ENCODE measurements around the gene TMEM209. TPM values are rescaled to one million over a fixed set of nuclear protein-coding genes. Genes with fewer than 3 reads are reported as not detected.
"Not testable (repeated sequence)": the region's sequence is repeated elsewhere in the genome, so short reads cannot be mapped to it uniquely, and the experiment has no call there.

The TMEM209 gene
- total RNA-seq, 1 donor from 2014 or later: 14.8 TPM

DNA sequence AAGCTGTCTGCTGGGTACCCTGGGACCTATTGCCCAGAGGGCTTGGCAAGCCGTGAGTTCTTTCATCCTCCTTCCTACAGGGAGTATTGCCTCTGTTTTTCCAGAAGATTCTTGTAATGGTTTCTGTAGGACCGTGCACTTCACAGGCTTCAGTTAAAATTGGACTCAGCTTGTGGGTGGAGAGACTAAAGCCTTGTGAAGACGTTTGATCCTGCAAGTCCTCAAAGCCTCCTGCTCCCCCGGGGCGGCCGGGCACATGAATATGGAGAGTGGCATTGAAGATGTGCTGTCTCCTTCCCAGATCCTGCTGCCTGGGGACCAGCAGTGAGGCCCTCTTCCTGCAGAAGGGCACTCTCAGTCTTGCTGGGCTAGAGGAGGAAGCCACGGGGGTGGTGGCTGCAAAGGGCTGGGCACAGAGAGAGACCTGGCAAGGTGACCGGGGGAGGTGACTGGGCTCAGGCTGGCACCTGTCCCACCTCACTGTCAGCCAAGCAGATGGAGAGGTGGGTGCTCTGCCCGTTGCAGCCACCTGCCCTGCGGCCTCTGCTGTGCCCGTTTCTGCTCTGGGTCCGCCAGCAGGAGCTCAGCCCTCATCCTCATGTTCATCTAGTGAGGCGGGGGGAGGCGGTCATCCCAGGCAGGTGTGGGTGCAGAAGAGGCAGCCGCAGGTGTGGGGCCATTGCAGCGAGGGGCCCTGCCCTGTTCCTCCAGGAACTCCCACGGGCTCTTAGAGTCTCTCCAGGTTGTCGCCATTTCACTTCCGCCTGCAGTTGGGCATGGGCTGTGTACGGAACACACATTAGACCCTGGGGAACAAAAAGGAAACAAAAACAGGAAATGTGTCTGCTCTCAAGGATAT, 55.7 kb downstream of the TMEM209 start:
- Mint-ChIP-seq H3K4me3 (ENCODE audit: unreplicated experiment) (no peak overlapping the region), H3K36me3 (ENCODE audit: low read depth) (no peaks in the 10 kb centered on the region), H3K9me3 (ENCODE audit: low read depth) (no peaks in the 10 kb centered on the region), H3K27me3 (ENCODE audit: low read depth) (no peaks in the 10 kb centered on the region), H3K4me1 (ENCODE audit: low read depth) (peaks cover 24% of the 10 kb centered on the region), H3K27ac (ENCODE audit: unreplicated experiment) (no peak overlapping the region)
- TF ChIP-seq, protein P1, sequence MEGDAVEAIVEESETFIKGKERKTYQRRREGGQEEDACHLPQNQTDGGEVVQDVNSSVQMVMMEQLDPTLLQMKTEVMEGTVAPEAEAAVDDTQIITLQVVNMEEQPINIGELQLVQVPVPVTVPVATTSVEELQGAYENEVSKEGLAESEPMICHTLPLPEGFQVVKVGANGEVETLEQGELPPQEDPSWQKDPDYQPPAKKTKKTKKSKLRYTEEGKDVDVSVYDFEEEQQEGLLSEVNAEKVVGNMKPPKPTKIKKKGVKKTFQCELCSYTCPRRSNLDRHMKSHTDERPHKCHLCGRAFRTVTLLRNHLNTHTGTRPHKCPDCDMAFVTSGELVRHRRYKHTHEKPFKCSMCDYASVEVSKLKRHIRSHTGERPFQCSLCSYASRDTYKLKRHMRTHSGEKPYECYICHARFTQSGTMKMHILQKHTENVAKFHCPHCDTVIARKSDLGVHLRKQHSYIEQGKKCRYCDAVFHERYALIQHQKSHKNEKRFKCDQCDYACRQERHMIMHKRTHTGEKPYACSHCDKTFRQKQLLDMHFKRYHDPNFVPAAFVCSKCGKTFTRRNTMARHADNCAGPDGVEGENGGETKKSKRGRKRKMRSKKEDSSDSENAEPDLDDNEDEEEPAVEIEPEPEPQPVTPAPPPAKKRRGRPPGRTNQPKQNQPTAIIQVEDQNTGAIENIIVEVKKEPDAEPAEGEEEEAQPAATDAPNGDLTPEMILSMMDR (IDR thresholded peaks at IDR 0.05): no peak
- DNase-seq (ENCODE audit: low spot score): no peak

GRCh38 chr7:130148561-130148960, 56.6 kb downstream of the TMEM209 start:
- DNase-seq (ENCODE audit: low spot score): no peak
- H3K9me3 Mint-ChIP-seq (ENCODE audit: low read depth): no peaks in the 10 kb centered on the region
- H3K27ac Mint-ChIP-seq (ENCODE audit: unreplicated experiment): no peak overlapping the region
- TF ChIP-seq, protein P1 (IDR thresholded peaks at IDR 0.05): no peak
- H3K4me3 Mint-ChIP-seq (ENCODE audit: unreplicated experiment): no peak overlapping the region
- no peaks in the 10 kb centered on the region for H3K27me3 Mint-ChIP-seq (ENCODE audit: low read depth)
- no peaks in the 10 kb centered on the region for H3K36me3 Mint-ChIP-seq (ENCODE audit: low read depth)
- H3K4me1 Mint-ChIP-seq (ENCODE audit: low read depth): peaks cover 30% of the 10 kb centered on the region

DNA sequence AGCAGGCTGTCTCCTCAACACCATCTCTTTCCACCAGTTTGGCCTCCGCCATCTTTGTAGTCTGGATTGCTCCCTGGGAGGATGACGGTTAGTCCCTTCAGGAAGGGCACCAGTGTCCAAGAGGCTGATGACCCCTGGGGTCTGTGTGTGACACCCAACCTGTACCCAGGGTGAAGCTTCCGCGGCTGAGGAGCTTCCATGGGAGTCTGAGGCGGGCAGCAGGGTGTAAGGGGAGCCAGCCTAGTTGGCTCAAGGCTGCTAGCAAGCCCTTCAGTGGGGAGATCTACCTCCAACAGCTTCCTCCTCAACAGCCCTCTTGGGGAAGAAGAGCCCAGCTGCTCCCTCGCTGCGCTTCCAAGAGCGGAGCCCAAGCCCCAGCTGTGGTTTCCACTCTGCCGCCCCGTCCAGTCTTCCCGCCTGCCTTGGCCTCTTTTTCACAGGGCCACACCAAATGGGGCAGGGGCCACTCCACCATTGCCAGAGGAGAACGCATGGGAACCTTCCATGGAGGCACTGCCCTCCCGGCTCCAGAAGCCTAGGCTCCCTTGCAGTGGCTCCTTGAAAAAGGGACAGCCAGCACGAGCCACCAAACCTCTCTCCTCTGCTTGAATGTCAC, 57.4 kb downstream of the TMEM209 start:
- Mint-ChIP-seq H3K36me3 (ENCODE audit: low read depth) (no peaks in the 10 kb centered on the region), H3K9me3 (ENCODE audit: low read depth) (no peaks in the 10 kb centered on the region), H3K4me1 (ENCODE audit: low read depth) (peaks cover 33% of the 10 kb centered on the region), H3K27ac (ENCODE audit: unreplicated experiment) (no peak overlapping the region), H3K27me3 (ENCODE audit: low read depth) (no peaks in the 10 kb centered on the region), H3K4me3 (ENCODE audit: unreplicated experiment) (no peak overlapping the region)
- TF ChIP-seq, protein P1 (IDR thresholded peaks at IDR 0.05): no peak
- DNase-seq (ENCODE audit: low spot score): no peak

GRCh38 chr7:130146693-130147405, 58.4 kb downstream of the TMEM209 start:
- Mint-ChIP-seq H3K4me1 (ENCODE audit: low read depth) (peaks cover 33% of the 10 kb centered on the region), H3K9me3 (ENCODE audit: low read depth) (no peaks in the 10 kb centered on the region), H3K27ac (ENCODE audit: unreplicated experiment) (no peak overlapping the region), H3K27me3 (ENCODE audit: low read depth) (no peaks in the 10 kb centered on the region), H3K4me3 (ENCODE audit: unreplicated experiment) (no peak overlapping the region), H3K36me3 (ENCODE audit: low read depth) (no peaks in the 10 kb centered on the region)
- TF ChIP-seq, protein P1 (IDR thresholded peaks at IDR 0.05): no peak
- no peak for DNase-seq (ENCODE audit: low spot score)

DNA sequence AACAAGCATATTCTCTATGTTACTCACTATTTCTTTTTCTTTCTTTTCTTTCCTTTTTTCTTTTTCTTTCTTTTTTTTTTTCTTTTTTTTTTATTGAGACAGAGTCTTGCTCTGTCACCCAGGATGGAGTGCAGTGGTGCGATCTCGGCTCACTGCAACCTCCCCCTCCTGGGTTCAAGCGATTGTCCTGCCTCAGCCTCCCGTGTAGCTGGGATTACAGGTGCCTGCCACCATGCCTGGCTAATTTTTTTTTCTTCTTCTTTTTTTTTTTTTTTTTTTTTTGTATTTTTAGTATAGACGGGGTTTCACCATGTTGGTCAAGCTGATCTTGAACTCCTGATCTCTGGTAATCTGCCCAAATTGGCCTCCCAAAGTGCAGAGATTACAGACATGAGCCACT, 59.1 kb downstream of the TMEM209 start:
- H3K9me3 Mint-ChIP-seq (ENCODE audit: low read depth); H3K4me3 Mint-ChIP-seq (ENCODE audit: unreplicated experiment); H3K27ac Mint-ChIP-seq (ENCODE audit: unreplicated experiment); H3K27me3 Mint-ChIP-seq (ENCODE audit: low read depth); H3K36me3 Mint-ChIP-seq (ENCODE audit: low read depth); DNase-seq (ENCODE audit: low spot score): not testable (repeated sequence)
- peaks cover 37% of the 10 kb centered on the region for H3K4me1 Mint-ChIP-seq (ENCODE audit: low read depth)

Measured in chondrocyte (in vitro differentiated cells).